ENCODE results near the gene JAKMIP2. TPM values are rescaled to one million over a fixed set of nuclear protein-coding genes. Genes with fewer than 3 reads are reported as not detected.

Gene JAKMIP2
- polyA plus RNA-seq, 1 experiment, result 0.02 TPM

GRCh38 chr5:147560718-147561331, 221.7 kb downstream of the JAKMIP2 start:
- POLR2A ChIA-PET, result no interaction called here
- DNase-seq (ENCODE audit: low read depth, low spot score), result no peak
- CTCF ChIA-PET, result interaction anchor here (0.7 to 6.6 kb wide), 16 partner anchors 12 to 462 kb away, joined by 3 to 108 read pairs (median 6); no protein-coding TSS in a partner anchor

GRCh38 chr5:147559749-147560148, 222.8 kb downstream of the JAKMIP2 start:
- peak; percentile 35 for TF ChIP-seq CTCF (IDR thresholded peaks at IDR 0.05; ENCODE audit: low read depth, low read length)
- DNase-seq (ENCODE audit: low read depth, low spot score), result no peak
- Histone ChIP-seq H3K9me3 (ENCODE audit: control insufficient read depth, insufficient read depth, low read length) (no peaks in the 10 kb centered on the region), H3K4me3 (ENCODE audit: low read depth, low read length) (no peak overlapping the region), H3K27ac (ENCODE audit: low read depth, low read length) (no peak overlapping the region), H3K27me3 (ENCODE audit: control insufficient read depth, insufficient read depth, low read length) (peaks cover 3% of the 10 kb centered on the region)
- CTCF ChIA-PET, result interaction anchor here (0.5 to 6.6 kb wide), 28 partner anchors 12 to 1269 kb away, joined by 3 to 108 read pairs (median 5); partner anchors contain the start of gene DPYSL3
- POLR2A ChIA-PET, result interaction anchor here (1.0 kb wide), 1 partner anchor 106 kb away, joined by 3 read pairs; no protein-coding TSS in a partner anchor

More at GRCh38 chr5:147560718-147561331, 221.7 kb downstream of the JAKMIP2 start:
- H3K4me3 ChIP-seq (ENCODE audit: low read depth, low read length), result no peak overlapping the region
- no peak for TF ChIP-seq CTCF (IDR thresholded peaks at IDR 0.05; ENCODE audit: low read depth, low read length)
- H3K9me3 ChIP-seq (ENCODE audit: control insufficient read depth, insufficient read depth, low read length), result no peaks in the 10 kb centered on the region
- H3K27me3 ChIP-seq (ENCODE audit: control insufficient read depth, insufficient read depth, low read length), result peaks cover 3% of the 10 kb centered on the region
- H3K27ac ChIP-seq (ENCODE audit: low read depth, low read length), result no peak overlapping the region

- Histone ChIP-seq H3K27me3 (ENCODE audit: control insufficient read depth, insufficient read depth, low read length) (no peaks in the 10 kb centered on the region), H3K27ac (ENCODE audit: low read depth, low read length) (no peak overlapping the region), H3K4me3 (ENCODE audit: low read depth, low read length) (no peak overlapping the region), H3K9me3 (ENCODE audit: control insufficient read depth, insufficient read depth, low read length) (no peaks in the 10 kb centered on the region)
- ChIA-PET POLR2A (interaction anchor here (0.6 kb wide), 1 partner anchor 105 kb away, joined by 3 read pairs; no protein-coding TSS in a partner anchor), CTCF (interaction anchor here (0.7 to 6.6 kb wide), 32 partner anchors 11 to 460 kb away, joined by 3 to 108 read pairs (median 5); partner anchors contain the start of gene DPYSL3)
- peak; percentile 84 for TF ChIP-seq CTCF (IDR thresholded peaks at IDR 0.05; ENCODE audit: low read depth, low read length)
- DNase-seq (ENCODE audit: low read depth, low spot score), result peak; percentile 61
These were observed 223.7 kb downstream of the JAKMIP2 start for GRCh38 chr5:147558826-147559225.

GRCh38 chr5:147557876-147558745, 224.4 kb downstream of the JAKMIP2 start:
- ChIA-PET POLR2A (interaction anchor here (0.6 kb wide), 1 partner anchor 104 kb away, joined by 3 read pairs; no protein-coding TSS in a partner anchor), CTCF (interaction anchor here (0.6 to 6.6 kb wide), 32 partner anchors 11 to 369 kb away, joined by 3 to 108 read pairs (median 4); partner anchors contain the start of gene DPYSL3)
- DNase-seq (ENCODE audit: low read depth, low spot score), result no peak
- Histone ChIP-seq H3K4me3 (ENCODE audit: low read depth, low read length) (no peak overlapping the region), H3K27ac (ENCODE audit: low read depth, low read length) (no peak overlapping the region), H3K27me3 (ENCODE audit: control insufficient read depth, insufficient read depth, low read length) (no peaks in the 10 kb centered on the region), H3K9me3 (ENCODE audit: control insufficient read depth, insufficient read depth, low read length) (no peaks in the 10 kb centered on the region)
- TF ChIP-seq CTCF (IDR thresholded peaks at IDR 0.05; ENCODE audit: low read depth, low read length), result no peak
